Measurements from ENCODE around the gene PAF1.

PAF1 gene

DNA sequence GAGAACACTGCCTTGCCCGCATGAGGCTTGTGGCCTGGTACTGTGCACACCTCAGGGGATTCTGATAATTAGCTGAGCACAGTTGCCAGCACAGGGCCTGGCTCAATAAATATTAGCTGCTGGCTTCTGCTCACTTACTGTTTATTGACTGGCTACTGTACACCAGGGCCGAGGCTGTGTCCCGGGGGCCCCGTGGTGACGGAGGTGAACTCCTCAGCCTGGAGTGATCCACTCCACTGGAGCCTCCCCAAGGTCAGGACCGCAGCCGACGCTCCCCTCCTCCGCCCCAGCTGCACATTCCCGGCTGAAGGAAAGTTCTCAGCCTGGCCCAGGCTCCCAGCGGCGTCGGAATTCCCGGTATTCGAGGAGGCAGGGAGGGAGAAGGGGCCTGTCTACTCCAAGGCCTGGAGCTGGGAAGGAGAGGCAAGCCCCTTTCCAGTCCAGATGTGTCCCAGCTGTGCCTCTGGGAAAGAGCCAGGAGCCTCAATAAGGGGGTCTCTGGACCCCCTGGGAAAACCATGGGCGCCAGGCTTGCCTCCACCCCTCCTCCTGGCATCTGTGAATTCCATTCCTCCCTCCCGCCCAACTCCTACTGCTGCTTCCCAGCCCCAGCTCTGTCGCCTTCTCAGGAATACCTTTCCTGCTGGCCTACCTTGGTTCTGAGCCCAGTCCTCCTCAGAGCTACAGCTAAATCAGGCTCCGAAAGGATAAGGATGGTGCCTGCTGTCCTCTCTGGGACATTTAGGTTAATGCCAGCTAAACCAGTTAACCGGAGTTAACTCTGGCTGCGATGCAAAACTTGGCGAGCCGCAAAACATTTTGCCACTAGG lies 37.6 kb upstream of the PAF1 start:
- Histone ChIP-seq H3K4me1 (ENCODE audit: control insufficient read depth in 1 of 2, insufficient read depth in 1 of 2, low read depth in 1 of 2, low read length in 1 of 2) (peaks cover 0 to 12% of the 10 kb centered on the region in 2 experiments), H3K27ac (no peak overlapping the region), H3K36me3 (peaks cover 13% of the 10 kb centered on the region), H3K9me3 (no peaks in the 10 kb centered on the region), H3K4me3 (ENCODE audit: low read depth in 1 of 2, low read length in 1 of 2) (no peak overlapping the region), H3K27me3 (peaks cover 14% of the 10 kb centered on the region)
- TF ChIP-seq, protein P1, sequence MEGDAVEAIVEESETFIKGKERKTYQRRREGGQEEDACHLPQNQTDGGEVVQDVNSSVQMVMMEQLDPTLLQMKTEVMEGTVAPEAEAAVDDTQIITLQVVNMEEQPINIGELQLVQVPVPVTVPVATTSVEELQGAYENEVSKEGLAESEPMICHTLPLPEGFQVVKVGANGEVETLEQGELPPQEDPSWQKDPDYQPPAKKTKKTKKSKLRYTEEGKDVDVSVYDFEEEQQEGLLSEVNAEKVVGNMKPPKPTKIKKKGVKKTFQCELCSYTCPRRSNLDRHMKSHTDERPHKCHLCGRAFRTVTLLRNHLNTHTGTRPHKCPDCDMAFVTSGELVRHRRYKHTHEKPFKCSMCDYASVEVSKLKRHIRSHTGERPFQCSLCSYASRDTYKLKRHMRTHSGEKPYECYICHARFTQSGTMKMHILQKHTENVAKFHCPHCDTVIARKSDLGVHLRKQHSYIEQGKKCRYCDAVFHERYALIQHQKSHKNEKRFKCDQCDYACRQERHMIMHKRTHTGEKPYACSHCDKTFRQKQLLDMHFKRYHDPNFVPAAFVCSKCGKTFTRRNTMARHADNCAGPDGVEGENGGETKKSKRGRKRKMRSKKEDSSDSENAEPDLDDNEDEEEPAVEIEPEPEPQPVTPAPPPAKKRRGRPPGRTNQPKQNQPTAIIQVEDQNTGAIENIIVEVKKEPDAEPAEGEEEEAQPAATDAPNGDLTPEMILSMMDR (IDR thresholded peaks at IDR 0.05) = no peak

DNA sequence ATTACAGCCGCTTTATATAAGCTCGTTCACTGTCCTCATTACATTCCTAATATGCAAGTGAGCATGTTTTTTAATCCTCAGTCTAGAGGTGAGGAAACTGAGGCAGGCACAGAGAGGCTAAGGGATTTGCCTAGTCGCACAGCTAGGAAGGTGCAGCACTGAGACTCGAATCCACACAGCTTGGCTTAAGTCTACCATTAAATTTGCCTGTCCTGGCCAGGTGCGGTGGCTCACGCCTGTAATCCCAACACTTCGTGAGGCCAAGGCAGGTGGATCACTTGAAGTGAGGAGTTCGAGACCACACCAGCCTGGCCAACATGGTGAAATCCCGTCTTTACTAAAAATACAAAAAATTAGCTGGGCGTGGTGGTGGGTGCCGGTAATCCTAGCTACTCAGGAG lies 36.8 kb upstream of the PAF1 start:
- TF ChIP-seq, protein P1 (IDR thresholded peaks at IDR 0.05) = no peak
- Histone ChIP-seq H3K9me3 (no peaks in the 10 kb centered on the region), H3K4me3 (ENCODE audit: low read depth in 1 of 2, low read length in 1 of 2) (no peak overlapping the region), H3K36me3 (peaks cover 5% of the 10 kb centered on the region), H3K27ac (no peak overlapping the region), H3K4me1 (ENCODE audit: control insufficient read depth in 1 of 2, insufficient read depth in 1 of 2, low read depth in 1 of 2, low read length in 1 of 2) (peaks cover 0 to 12% of the 10 kb centered on the region in 2 experiments), H3K27me3 (peaks cover 14% of the 10 kb centered on the region)

GRCh38 chr19:39426170-39426569 lies 35.3 kb upstream of the PAF1 start:
- peaks cover 0 to 10% of the 10 kb centered on the region in 2 experiments for H3K4me1 ChIP-seq (ENCODE audit: control insufficient read depth in 1 of 2, insufficient read depth in 1 of 2, low read depth in 1 of 2, low read length in 1 of 2)
- no peak overlapping the region for H3K4me3 ChIP-seq (ENCODE audit: low read depth in 1 of 2, low read length in 1 of 2)
- no peak overlapping the region for H3K27ac ChIP-seq
- H3K9me3 ChIP-seq = no peaks in the 10 kb centered on the region
- peaks cover 14% of the 10 kb centered on the region for H3K27me3 ChIP-seq
- H3K36me3 ChIP-seq = no peaks in the 10 kb centered on the region
- TF ChIP-seq, protein P1 (IDR thresholded peaks at IDR 0.05) = no peak

- no peaks in the 10 kb centered on the region for H3K36me3 ChIP-seq
These were observed 34.8 kb upstream of the PAF1 start for GRCh38 chr19:39425744-39426143.

DNA sequence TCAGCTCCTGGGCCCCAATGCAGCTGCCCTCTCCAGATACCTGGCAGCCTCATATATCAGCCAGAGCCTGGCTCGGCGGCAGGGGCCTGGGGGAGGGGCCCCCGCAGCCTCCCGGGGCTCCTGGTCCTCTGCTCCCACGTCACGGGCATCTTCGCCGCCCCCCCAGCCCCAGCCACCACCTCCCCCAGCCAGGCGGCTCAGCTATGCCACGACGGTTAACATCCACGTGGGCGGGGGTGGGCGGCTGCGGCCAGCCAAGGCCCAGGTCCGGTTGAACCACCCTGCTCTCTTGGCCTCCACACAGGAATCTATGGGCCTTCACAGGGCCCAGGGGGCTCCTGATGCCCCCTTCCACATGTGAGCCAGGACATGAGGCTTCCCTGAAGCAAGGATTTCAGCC lies 34.0 kb upstream of the PAF1 start:
- H3K27ac ChIP-seq = no peak overlapping the region
- no peak overlapping the region for H3K4me3 ChIP-seq (ENCODE audit: low read depth in 1 of 2, low read length in 1 of 2)
- no peaks in the 10 kb centered on the region for H3K9me3 ChIP-seq
- H3K27me3 ChIP-seq = peaks cover 14% of the 10 kb centered on the region
- TF ChIP-seq, protein P1 (IDR thresholded peaks at IDR 0.05) = no peak
- no peaks in the 10 kb centered on the region for H3K4me1 ChIP-seq (ENCODE audit: control insufficient read depth in 1 of 2, insufficient read depth in 1 of 2, low read depth in 1 of 2, low read length in 1 of 2)
- no peaks in the 10 kb centered on the region for H3K36me3 ChIP-seq

More at GRCh38 chr19:39425744-39426143, 34.8 kb upstream of the PAF1 start:
- no peak overlapping the region for H3K4me3 ChIP-seq (ENCODE audit: low read depth in 1 of 2, low read length in 1 of 2)
- H3K27ac ChIP-seq = no peak overlapping the region
- no peaks in the 10 kb centered on the region for H3K9me3 ChIP-seq
- TF ChIP-seq, protein P1 (IDR thresholded peaks at IDR 0.05) = no peak
- peaks cover 0 to 6% of the 10 kb centered on the region in 2 experiments for H3K4me1 ChIP-seq (ENCODE audit: control insufficient read depth in 1 of 2, insufficient read depth in 1 of 2, low read depth in 1 of 2, low read length in 1 of 2)
- H3K27me3 ChIP-seq = peaks cover 14% of the 10 kb centered on the region

Data from neutrophil (primary cell).